BJ (cell line): ENCODE data around the gene HOXB4. TPM values are rescaled to one million over a fixed set of nuclear protein-coding genes. Genes with fewer than 3 reads are reported as not detected.

Experiments
- CTCF ChIA-PET: fragments of 350-600 bp; formaldehyde crosslinking; extraction: SDS; loops from one replicate; lab custom pipeline; 2021; ENCODE audit warnings: antibody characterized with exemption, inconsistent platforms; lab: Yijun Ruan, JAX
- POLR2A ChIA-PET: fragments of 300-600 bp; sonication (Branson Sonifier 250); formaldehyde crosslinking; extraction: SDS; loops from one replicate; lab custom pipeline; 2021; ENCODE audit warnings: antibody characterized with exemption; lab: Charles Lee
- DNase-seq: peaks from one replicate; pipeline ENCODE4 v3.0.0-alpha.2; 2011; ENCODE audit warnings: low read depth
- H3K27me3 ChIP-seq: 2 replicates; pipeline ENCODE4 v1.6.0; 2011; ENCODE audit warnings: low read length; ENCODE audit not compliant: control insufficient read depth, insufficient read depth
- H3K36me3 ChIP-seq: 2 replicates; pipeline ENCODE4 v1.5.1; 2011; ENCODE audit warnings: low read length; ENCODE audit not compliant: control insufficient read depth, insufficient read depth
- H3K4me3 ChIP-seq: 2 replicates; pipeline ENCODE4 v1.5.1; 2011; ENCODE audit warnings: low read depth, mild to moderate bottlenecking, control low read depth, low read length
- polyA plus RNA-seq: library from polyadenylated mRNA; depleted of rRNA; stranded (reverse); fragments of >200 nt; gene quantifications from 2 replicates; pipeline ENCODE4 v1.2.3, GENCODE V29; 2011
- TF ChIP-seq, protein P1 (sequence below): IDR thresholded peaks from 2 replicates; pipeline ENCODE4 v1.5.1; 2011; ENCODE audit warnings: low read depth, mild to moderate bottlenecking, control low read depth, inconsistent platforms, low read length, moderate library complexity; ENCODE audit not compliant: insufficient read depth

HOXB4 gene
- polyA plus RNA-seq, 1 experiment = not detected

DNA sequence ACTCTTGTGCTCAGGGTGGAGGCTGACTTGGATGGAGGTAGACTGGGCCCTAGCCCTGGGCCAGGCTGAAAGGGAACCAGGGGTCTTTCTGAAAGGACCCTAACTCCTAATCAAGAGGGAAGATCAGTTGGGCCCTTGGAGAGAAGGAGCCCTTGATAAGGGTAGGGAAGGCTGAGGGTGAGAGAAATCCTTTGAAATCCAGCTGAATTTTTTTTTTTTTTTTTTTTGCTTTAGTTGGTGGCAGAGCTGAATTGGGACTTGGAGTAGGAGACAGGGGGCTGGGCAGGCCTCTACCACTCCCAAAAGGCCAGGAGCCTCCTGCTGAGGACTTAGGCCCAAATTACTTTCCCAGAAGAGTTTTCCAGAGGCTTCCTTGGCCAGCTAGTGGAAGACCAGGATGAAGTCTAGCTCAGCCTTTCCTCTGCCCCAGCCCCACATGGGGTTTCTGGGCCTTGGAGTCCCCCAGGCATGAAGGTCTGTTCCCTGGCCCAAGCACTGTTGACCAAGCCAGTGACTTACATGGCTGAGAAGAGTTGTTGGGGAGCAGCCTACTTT lies 12.5 kb upstream of the HOXB4 start:
- Histone ChIP-seq H3K4me3 (no peak overlapping the region), H3K36me3 (no peaks in the 10 kb centered on the region), H3K27me3 (peaks cover 84% of the 10 kb centered on the region)
- TF ChIP-seq, protein P1, sequence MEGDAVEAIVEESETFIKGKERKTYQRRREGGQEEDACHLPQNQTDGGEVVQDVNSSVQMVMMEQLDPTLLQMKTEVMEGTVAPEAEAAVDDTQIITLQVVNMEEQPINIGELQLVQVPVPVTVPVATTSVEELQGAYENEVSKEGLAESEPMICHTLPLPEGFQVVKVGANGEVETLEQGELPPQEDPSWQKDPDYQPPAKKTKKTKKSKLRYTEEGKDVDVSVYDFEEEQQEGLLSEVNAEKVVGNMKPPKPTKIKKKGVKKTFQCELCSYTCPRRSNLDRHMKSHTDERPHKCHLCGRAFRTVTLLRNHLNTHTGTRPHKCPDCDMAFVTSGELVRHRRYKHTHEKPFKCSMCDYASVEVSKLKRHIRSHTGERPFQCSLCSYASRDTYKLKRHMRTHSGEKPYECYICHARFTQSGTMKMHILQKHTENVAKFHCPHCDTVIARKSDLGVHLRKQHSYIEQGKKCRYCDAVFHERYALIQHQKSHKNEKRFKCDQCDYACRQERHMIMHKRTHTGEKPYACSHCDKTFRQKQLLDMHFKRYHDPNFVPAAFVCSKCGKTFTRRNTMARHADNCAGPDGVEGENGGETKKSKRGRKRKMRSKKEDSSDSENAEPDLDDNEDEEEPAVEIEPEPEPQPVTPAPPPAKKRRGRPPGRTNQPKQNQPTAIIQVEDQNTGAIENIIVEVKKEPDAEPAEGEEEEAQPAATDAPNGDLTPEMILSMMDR = no peak
- ChIA-PET CTCF (interaction anchor here (1.9 kb wide), 1 partner anchor 22 kb away, joined by 4 read pairs; no protein-coding TSS in a partner anchor), POLR2A (no interaction called here)
- DNase-seq = no peak

DNA sequence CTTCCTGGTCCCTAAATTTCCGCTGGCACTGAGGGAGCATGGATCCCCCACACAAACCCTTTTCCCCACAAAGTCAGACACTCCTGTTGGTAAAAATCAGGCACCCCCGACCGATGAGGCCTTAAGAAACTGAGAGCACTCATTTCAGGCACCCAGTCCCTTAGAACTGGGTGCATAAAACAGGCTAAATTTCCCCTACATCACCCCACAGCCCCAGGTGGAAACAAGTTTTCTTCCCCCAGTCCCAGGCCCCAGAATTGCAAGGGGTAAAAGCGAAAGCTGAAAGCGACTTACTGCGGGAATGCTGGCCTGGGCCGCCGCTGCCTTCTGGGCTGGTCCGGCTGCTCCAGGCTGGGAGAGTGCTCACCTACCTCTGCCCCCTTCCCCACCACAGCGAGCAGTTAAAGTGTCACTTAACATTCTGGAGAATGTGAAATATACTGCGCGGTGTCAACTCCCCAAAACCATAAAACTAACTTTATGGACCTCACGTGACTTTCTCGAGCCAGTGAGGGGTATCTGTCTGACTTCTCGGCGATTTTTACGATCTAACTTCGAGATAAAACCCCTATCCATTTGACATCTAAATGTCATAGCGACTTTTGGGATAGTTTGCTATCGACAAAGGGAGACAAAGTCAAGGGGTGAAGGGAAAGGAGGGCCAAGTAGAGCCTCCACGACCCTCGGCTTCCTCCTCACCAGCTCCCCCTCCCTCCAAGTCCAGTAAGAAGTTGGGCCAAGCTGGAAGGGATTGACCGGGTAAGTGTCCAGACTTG lies 11.9 kb upstream of the HOXB4 start, which contains the start of gene HOXB3:
TSS of gene HOXB3 (minus strand) at position 411 of the 776 bp plus-strand sequence. CDS start 37,767 bp downstream, outside the sequence.
- no peak for DNase-seq
- H3K27me3 ChIP-seq = peaks cover 80% of the 10 kb centered on the region
- CTCF ChIA-PET = interaction anchor here (1.9 to 2.8 kb wide), 2 partner anchors 23 to 254 kb away, joined by 4 to 16 read pairs; no protein-coding TSS in a partner anchor
- TF ChIP-seq, protein P1 = no peak
- POLR2A ChIA-PET = no interaction called here
- H3K36me3 ChIP-seq = no peaks in the 10 kb centered on the region
- no peak within 1 kb of the TSS for H3K4me3 ChIP-seq

DNA sequence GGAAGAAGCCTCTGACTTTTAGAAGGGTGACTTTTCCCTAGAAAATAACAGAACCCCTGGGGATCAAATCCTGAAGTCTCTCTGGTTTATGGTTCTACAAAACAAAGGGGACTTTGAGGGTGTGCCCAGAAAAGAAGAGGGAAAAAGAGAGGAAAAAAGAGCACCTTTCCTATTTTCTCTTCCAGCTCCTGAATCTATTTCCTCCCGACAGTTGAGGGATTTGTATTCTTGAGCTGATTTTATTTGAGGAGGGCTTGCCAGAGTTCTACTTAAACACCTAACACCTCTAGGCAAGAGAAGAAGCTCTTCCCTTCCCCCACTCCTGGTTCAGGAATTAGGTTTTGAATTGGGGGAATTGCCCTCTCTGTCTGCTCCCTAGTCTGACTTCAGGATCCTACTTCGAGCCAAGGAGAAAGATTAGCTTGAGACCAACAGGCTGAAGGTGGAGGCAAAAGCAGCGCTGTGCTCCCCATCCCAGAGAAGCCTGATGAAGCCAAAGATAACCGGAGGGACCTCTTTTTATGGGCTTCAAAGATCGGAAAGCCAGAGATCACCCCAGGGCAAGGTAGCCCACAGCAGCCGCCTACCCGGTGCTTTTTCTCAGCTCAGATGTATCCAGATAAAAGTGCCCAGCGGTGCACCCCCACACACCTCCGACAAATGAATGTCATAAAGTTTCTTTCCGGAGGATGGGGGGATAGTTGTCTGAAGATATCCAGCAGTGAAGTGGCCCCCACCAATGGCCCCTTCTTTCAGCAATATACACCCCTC lies 11.1 kb upstream of the HOXB4 start:
- TF ChIP-seq, protein P1 = no peak
- ChIA-PET CTCF (interaction anchor here (1.2 to 2.8 kb wide), 5 partner anchors 29 to 281 kb away, joined by 4 to 16 read pairs (median 7); no protein-coding TSS in a partner anchor), POLR2A (no interaction called here)
- H3K36me3 ChIP-seq = no peaks in the 10 kb centered on the region
- H3K4me3 ChIP-seq = no peak overlapping the region
- peaks cover 77% of the 10 kb centered on the region for H3K27me3 ChIP-seq
- DNase-seq = no peak

DNA sequence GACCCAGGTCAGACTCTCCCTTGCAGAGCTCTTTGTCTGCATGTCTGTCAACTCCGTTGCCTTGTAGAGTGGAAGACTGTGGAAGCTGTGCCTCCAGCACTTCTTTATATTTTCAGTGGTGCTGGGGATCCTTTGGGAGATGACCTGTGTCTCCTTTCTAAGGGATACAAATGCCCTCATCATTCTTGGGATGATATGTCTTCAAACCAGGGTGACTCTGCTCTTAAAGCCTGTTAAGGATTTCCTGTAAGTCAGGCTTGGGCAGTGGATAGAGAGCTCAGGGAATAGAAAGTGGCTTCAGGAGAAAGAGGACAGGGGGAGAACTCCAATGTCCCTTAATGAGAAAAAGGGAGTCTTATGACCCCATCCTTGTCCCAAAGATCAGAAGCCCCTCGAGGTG lies 10.4 kb upstream of the HOXB4 start:
- no peak for DNase-seq

More for the DNA sequence above, 10.4 kb upstream of the HOXB4 start:
- Histone ChIP-seq H3K36me3 (no peaks in the 10 kb centered on the region), H3K4me3 (no peak overlapping the region), H3K27me3 (peaks cover 75% of the 10 kb centered on the region)
- ChIA-PET CTCF (interaction anchor here (0.6 to 2.8 kb wide), 8 partner anchors 30 to 280 kb away, joined by 3 to 16 read pairs (median 5); no protein-coding TSS in a partner anchor), POLR2A (no interaction called here)
- TF ChIP-seq, protein P1 = no peak
